Measurements from ENCODE around the gene SDCCAG8. TPM values are rescaled to one million over a fixed set of nuclear protein-coding genes. Genes with fewer than 3 reads are reported as not detected.

Gene SDCCAG8
- total and polyA plus RNA-seq, 2 of the 8 experiments (the other 6 are each of a cell fraction or from before 2014, with no cell fraction given), result 15.6 to 21.0 TPM

DNA sequence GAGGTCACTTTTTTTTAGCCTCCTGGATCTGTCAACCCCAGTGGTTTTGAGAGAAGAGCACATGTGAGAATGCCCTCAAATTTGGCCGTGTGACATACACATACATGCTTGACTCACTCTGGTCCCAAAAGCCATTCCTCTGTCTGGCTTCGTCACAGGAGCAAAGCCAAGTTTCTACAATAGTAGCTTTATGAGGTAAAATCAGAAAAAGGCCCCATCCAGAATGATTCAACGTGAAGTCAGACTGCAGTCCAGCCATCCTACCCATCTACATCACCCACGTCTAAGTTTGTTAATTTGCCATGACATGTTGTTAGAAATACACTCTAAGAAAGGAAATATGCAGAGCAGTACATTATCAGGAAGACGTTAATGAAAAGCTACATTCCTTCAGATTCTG lies 245.2 kb downstream of the SDCCAG8 start (continued):
- TF ChIP-seq, protein P1, sequence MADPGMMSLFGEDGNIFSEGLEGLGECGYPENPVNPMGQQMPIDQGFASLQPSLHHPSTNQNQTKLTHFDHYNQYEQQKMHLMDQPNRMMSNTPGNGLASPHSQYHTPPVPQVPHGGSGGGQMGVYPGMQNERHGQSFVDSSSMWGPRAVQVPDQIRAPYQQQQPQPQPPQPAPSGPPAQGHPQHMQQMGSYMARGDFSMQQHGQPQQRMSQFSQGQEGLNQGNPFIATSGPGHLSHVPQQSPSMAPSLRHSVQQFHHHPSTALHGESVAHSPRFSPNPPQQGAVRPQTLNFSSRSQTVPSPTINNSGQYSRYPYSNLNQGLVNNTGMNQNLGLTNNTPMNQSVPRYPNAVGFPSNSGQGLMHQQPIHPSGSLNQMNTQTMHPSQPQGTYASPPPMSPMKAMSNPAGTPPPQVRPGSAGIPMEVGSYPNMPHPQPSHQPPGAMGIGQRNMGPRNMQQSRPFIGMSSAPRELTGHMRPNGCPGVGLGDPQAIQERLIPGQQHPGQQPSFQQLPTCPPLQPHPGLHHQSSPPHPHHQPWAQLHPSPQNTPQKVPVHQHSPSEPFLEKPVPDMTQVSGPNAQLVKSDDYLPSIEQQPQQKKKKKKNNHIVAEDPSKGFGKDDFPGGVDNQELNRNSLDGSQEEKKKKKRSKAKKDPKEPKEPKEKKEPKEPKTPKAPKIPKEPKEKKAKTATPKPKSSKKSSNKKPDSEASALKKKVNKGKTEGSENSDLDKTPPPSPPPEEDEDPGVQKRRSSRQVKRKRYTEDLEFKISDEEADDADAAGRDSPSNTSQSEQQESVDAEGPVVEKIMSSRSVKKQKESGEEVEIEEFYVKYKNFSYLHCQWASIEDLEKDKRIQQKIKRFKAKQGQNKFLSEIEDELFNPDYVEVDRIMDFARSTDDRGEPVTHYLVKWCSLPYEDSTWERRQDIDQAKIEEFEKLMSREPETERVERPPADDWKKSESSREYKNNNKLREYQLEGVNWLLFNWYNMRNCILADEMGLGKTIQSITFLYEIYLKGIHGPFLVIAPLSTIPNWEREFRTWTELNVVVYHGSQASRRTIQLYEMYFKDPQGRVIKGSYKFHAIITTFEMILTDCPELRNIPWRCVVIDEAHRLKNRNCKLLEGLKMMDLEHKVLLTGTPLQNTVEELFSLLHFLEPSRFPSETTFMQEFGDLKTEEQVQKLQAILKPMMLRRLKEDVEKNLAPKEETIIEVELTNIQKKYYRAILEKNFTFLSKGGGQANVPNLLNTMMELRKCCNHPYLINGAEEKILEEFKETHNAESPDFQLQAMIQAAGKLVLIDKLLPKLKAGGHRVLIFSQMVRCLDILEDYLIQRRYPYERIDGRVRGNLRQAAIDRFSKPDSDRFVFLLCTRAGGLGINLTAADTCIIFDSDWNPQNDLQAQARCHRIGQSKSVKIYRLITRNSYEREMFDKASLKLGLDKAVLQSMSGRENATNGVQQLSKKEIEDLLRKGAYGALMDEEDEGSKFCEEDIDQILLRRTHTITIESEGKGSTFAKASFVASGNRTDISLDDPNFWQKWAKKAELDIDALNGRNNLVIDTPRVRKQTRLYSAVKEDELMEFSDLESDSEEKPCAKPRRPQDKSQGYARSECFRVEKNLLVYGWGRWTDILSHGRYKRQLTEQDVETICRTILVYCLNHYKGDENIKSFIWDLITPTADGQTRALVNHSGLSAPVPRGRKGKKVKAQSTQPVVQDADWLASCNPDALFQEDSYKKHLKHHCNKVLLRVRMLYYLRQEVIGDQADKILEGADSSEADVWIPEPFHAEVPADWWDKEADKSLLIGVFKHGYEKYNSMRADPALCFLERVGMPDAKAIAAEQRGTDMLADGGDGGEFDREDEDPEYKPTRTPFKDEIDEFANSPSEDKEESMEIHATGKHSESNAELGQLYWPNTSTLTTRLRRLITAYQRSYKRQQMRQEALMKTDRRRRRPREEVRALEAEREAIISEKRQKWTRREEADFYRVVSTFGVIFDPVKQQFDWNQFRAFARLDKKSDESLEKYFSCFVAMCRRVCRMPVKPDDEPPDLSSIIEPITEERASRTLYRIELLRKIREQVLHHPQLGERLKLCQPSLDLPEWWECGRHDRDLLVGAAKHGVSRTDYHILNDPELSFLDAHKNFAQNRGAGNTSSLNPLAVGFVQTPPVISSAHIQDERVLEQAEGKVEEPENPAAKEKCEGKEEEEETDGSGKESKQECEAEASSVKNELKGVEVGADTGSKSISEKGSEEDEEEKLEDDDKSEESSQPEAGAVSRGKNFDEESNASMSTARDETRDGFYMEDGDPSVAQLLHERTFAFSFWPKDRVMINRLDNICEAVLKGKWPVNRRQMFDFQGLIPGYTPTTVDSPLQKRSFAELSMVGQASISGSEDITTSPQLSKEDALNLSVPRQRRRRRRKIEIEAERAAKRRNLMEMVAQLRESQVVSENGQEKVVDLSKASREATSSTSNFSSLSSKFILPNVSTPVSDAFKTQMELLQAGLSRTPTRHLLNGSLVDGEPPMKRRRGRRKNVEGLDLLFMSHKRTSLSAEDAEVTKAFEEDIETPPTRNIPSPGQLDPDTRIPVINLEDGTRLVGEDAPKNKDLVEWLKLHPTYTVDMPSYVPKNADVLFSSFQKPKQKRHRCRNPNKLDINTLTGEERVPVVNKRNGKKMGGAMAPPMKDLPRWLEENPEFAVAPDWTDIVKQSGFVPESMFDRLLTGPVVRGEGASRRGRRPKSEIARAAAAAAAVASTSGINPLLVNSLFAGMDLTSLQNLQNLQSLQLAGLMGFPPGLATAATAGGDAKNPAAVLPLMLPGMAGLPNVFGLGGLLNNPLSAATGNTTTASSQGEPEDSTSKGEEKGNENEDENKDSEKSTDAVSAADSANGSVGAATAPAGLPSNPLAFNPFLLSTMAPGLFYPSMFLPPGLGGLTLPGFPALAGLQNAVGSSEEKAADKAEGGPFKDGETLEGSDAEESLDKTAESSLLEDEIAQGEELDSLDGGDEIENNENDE (IDR thresholded peaks at IDR 0.05; ENCODE audit: insufficient replicate concordance, low read length), result no peak
- no peak for TF ChIP-seq MAX (IDR thresholded peaks at IDR 0.05)
- TF ChIP-seq, protein P2, sequence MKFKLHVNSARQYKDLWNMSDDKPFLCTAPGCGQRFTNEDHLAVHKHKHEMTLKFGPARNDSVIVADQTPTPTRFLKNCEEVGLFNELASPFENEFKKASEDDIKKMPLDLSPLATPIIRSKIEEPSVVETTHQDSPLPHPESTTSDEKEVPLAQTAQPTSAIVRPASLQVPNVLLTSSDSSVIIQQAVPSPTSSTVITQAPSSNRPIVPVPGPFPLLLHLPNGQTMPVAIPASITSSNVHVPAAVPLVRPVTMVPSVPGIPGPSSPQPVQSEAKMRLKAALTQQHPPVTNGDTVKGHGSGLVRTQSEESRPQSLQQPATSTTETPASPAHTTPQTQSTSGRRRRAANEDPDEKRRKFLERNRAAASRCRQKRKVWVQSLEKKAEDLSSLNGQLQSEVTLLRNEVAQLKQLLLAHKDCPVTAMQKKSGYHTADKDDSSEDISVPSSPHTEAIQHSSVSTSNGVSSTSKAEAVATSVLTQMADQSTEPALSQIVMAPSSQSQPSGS (IDR thresholded peaks at IDR 0.05; ENCODE audit: low read length), result no peak
- no peak for TF ChIP-seq TCF12 (IDR thresholded peaks at IDR 0.05; ENCODE audit: low read depth, low read length)
- no peak for TF ChIP-seq TEAD4 (IDR thresholded peaks at IDR 0.05; ENCODE audit: low read depth, low read length)
- TF ChIP-seq YY1 (IDR thresholded peaks at IDR 0.05; ENCODE audit: low read depth, low read length), result no peak
- TF ChIP-seq CBX5 (IDR thresholded peaks at IDR 0.05; ENCODE audit: low read depth, low read length), result no peak
- TF ChIP-seq CREB1 (IDR thresholded peaks at IDR 0.05), result no peak

All from H1 (cell line).